Measurements from ENCODE around the gene BANP.
A peak's percentile ranks its signal among the peaks of the same experiment; 100 is the strongest.

The BANP gene

GRCh38 chr16:87948735-87949070, 2.5 kb upstream of the BANP start:
- peaks cover 21% of the 10 kb centered on the region for H3K79me2 ChIP-seq (ENCODE audit: insufficient read depth, low read length)
- no peak overlapping the region for H2AFZ ChIP-seq (ENCODE audit: low read length)
- no peak for TF ChIP-seq EZH2 (IDR thresholded peaks at IDR 0.05; ENCODE audit: borderline replicate concordance, low read length)
- no peak for TF ChIP-seq CTCF (IDR thresholded peaks at IDR 0.05; ENCODE audit: low read length)
- no peaks in the 10 kb centered on the region for H3K9me2 ChIP-seq (ENCODE audit: low read depth, low read length)
- H4K20me1 ChIP-seq (ENCODE audit: insufficient read depth, low read length): no peaks in the 10 kb centered on the region
- no peaks in the 10 kb centered on the region for H3K9me3 ChIP-seq (ENCODE audit: low read length)
- H3K27ac ChIP-seq (ENCODE audit: low read depth, low read length, poor library complexity, severe bottlenecking): no peak overlapping the region
- H3K27me3 ChIP-seq (ENCODE audit: insufficient read depth, low read length): no peaks in the 10 kb centered on the region
- peaks cover 46% of the 10 kb centered on the region for H3K4me1 ChIP-seq (ENCODE audit: insufficient read depth, low read length, severe bottlenecking)
- H3K9ac ChIP-seq (ENCODE audit: low read length): no peak overlapping the region
- no peaks in the 10 kb centered on the region for H3F3A ChIP-seq (ENCODE audit: insufficient read depth, low read length)
- H3K36me3 ChIP-seq (ENCODE audit: insufficient read depth, low read length): peaks cover 8% of the 10 kb centered on the region
- H3K4me2 ChIP-seq (ENCODE audit: low read length): no peak overlapping the region
- no peak overlapping the region for H3K4me3 ChIP-seq (ENCODE audit: low read depth, low read length, poor library complexity, severe bottlenecking)

GRCh38 chr16:87949071-87949744, 2.0 kb upstream of the BANP start:
- Histone ChIP-seq H3K4me2 (ENCODE audit: low read length) (no peak overlapping the region), H2AFZ (ENCODE audit: low read length) (no peak overlapping the region)
- TF ChIP-seq EZH2 (IDR thresholded peaks at IDR 0.05; ENCODE audit: borderline replicate concordance, low read length) (no peak), CTCF (IDR thresholded peaks at IDR 0.05; ENCODE audit: low read length) (no peak)

GRCh38 chr16:87951552-87952538, 611 bp downstream of the BANP start:
- peak overlapping the region; percentile 68 for H3K27ac ChIP-seq (ENCODE audit: low read depth, low read length, poor library complexity, severe bottlenecking)
- peaks cover 29% of the 10 kb centered on the region for H3K79me2 ChIP-seq (ENCODE audit: insufficient read depth, low read length)
- H3K4me3 ChIP-seq (ENCODE audit: low read depth, low read length, poor library complexity, severe bottlenecking): peak overlapping the region; percentile 93
- H4K20me1 ChIP-seq (ENCODE audit: insufficient read depth, low read length): no peaks in the 10 kb centered on the region
- H3K4me1 ChIP-seq (ENCODE audit: insufficient read depth, low read length, severe bottlenecking): peaks cover 72% of the 10 kb centered on the region
- peak overlapping the region; percentile 99 for H3K9ac ChIP-seq (ENCODE audit: low read length)
- H3K9me3 ChIP-seq (ENCODE audit: low read length): no peaks in the 10 kb centered on the region
- no peaks in the 10 kb centered on the region for H3F3A ChIP-seq (ENCODE audit: insufficient read depth, low read length)
- H3K27me3 ChIP-seq (ENCODE audit: insufficient read depth, low read length): no peaks in the 10 kb centered on the region
- no peaks in the 10 kb centered on the region for H3K9me2 ChIP-seq (ENCODE audit: low read depth, low read length)
- no peak overlapping the region for H2AFZ ChIP-seq (ENCODE audit: low read length)
- TF ChIP-seq EZH2 (IDR thresholded peaks at IDR 0.05; ENCODE audit: borderline replicate concordance, low read length): no peak
- TF ChIP-seq CTCF (IDR thresholded peaks at IDR 0.05; ENCODE audit: low read length): no peak; the same call in 1 of the 2 replicates
- peaks cover 20% of the 10 kb centered on the region for H3K36me3 ChIP-seq (ENCODE audit: insufficient read depth, low read length)
- H3K4me2 ChIP-seq (ENCODE audit: low read length): peak overlapping the region; percentile 97

More at GRCh38 chr16:87949071-87949744, 2.0 kb upstream of the BANP start:
- Histone ChIP-seq H3K4me1 (ENCODE audit: insufficient read depth, low read length, severe bottlenecking) (peaks cover 51% of the 10 kb centered on the region), H3K27ac (ENCODE audit: low read depth, low read length, poor library complexity, severe bottlenecking) (no peak overlapping the region), H3K9ac (ENCODE audit: low read length) (no peak overlapping the region), H3K36me3 (ENCODE audit: insufficient read depth, low read length) (peaks cover 12% of the 10 kb centered on the region), H4K20me1 (ENCODE audit: insufficient read depth, low read length) (no peaks in the 10 kb centered on the region), H3K9me3 (ENCODE audit: low read length) (no peaks in the 10 kb centered on the region), H3F3A (ENCODE audit: insufficient read depth, low read length) (no peaks in the 10 kb centered on the region), H3K27me3 (ENCODE audit: insufficient read depth, low read length) (no peaks in the 10 kb centered on the region), H3K79me2 (ENCODE audit: insufficient read depth, low read length) (peaks cover 26% of the 10 kb centered on the region), H3K4me3 (ENCODE audit: low read depth, low read length, poor library complexity, severe bottlenecking) (no peak overlapping the region), H3K9me2 (ENCODE audit: low read depth, low read length) (no peaks in the 10 kb centered on the region)

Measured in OCI-LY1 (cell line).